HG02973 (cell line): Measurements from ENCODE around the gene KCNQ5.
"Not testable (repeated sequence)": the region's sequence is repeated elsewhere in the genome, so short reads cannot be mapped to it uniquely, and the experiment has no call there.

Experiments used
- ATAC-seq: cut with Tn5 transposase; IDR thresholded peaks from one replicate; pipeline ENCODE4 v1.9.1; 2021; ENCODE audit warnings: moderate library complexity; ENCODE audit not compliant: unreplicated experiment

The KCNQ5 gene

GRCh38 chr6:73227606-73228255 is 605.9 kb downstream of the KCNQ5 start:
- no peak for ATAC-seq

- ATAC-seq: no peak
Observed at GRCh38 chr6:73231986-73232391, 610.1 kb downstream of the KCNQ5 start.

DNA sequence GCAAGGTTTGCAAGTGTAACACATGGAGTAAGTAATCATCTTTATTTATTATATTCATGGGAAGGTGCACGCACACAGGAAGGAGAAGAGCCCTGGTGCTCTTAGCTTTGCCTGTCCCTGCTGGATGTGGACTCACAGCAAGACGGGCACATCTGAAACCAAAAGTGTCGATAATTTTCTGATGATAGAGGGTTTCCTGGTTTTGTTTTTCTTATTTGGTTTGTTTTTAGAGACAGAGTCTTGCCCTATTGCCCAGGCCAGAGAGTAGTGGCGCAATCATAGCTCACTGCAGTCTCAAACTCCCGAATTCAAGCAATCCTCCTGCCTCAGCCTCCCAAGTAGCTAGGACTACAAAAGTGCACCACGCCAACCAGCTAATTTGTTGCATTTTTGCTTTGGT is 611.2 kb downstream of the KCNQ5 start:
- ATAC-seq: no peak

GRCh38 chr6:73233971-73234370 is 612.1 kb downstream of the KCNQ5 start:
- ATAC-seq: not testable (repeated sequence)

- ATAC-seq: no peak
Observed at GRCh38 chr6:73234733-73235132, 612.9 kb downstream of the KCNQ5 start.

GRCh38 chr6:73236144-73236750 is 614.4 kb downstream of the KCNQ5 start:
- ATAC-seq: no peak

DNA sequence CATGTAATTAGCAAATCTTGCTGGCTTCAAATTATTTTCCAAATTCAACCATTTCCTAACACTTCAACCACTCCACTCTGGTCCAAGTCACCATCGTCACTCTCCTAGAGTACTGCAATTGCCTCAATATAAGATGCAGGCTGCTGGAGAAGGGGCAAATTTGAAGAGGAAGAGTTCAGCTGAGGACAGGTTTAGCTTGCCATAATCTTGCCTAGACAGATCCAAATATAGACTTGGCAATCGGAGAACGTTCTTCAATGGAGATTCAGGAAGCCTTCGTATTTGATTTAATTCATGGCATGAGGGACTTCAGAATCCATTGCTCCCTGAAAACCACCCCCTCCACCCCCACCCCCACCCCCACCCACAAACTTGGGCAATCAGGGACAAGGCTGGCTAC is 618.9 kb downstream of the KCNQ5 start:
- no peak for ATAC-seq

- no peak for ATAC-seq
Observed at GRCh38 chr6:73242001-73242400, 620.1 kb downstream of the KCNQ5 start.
